MG63 (cell line): Measurements from ENCODE around the gene BCL2L11. TPM values are rescaled to one million over a fixed set of nuclear protein-coding genes. Genes with fewer than 3 reads are reported as not detected.
A peak's percentile ranks its signal among the peaks of the same experiment; 100 is the strongest.

Experiments used
- DNase-seq: peaks from one replicate; pipeline ENCODE4 v3.0.0-alpha.2; 2020
- H3K27me3 ChIP-seq: fragments of 250-450 bp; sonication (Bioruptor Pico); 2 replicates; pipeline ENCODE4 v1.5.1; 2020; ENCODE audit warnings: mild to moderate bottlenecking, moderate library complexity
- H3K36me3 ChIP-seq: fragments of 250-450 bp; sonication (Bioruptor Pico); 2 replicates; pipeline ENCODE4 v1.5.1; 2020; ENCODE audit warnings: mild to moderate bottlenecking, moderate library complexity
- H3K4me3 ChIP-seq: fragments of 250-450 bp; sonication (Bioruptor Pico); 2 replicates; pipeline ENCODE4 v1.5.1; 2020; ENCODE audit warnings: mild to moderate bottlenecking, moderate library complexity
- H3K9me3 ChIP-seq: fragments of 250-450 bp; sonication (Bioruptor Pico); 2 replicates; pipeline ENCODE4 v1.5.1; 2020; ENCODE audit warnings: mild to moderate bottlenecking, moderate library complexity
- total RNA-seq: library from RNA; depleted of rRNA; stranded (reverse); fragments of >200 nt; shearing (Covaris generic); gene quantifications from 2 replicates; pipeline ENCODE4 v1.2.3, GENCODE V29; 2014; ENCODE audit warnings: low replicate concordance

Gene BCL2L11
- total RNA-seq, 1 experiment from 2014 or later, result 1.8 TPM

GRCh38 chr2:111113838-111114237, 6.9 kb upstream of the BCL2L11 start:
- H3K27me3 ChIP-seq, result peaks cover 13% of the 10 kb centered on the region
- no peaks in the 10 kb centered on the region for H3K9me3 ChIP-seq
- H3K36me3 ChIP-seq, result no peaks in the 10 kb centered on the region
- DNase-seq, result no peak
- H3K4me3 ChIP-seq, result no peak overlapping the region

- Histone ChIP-seq H3K9me3 (no peaks in the 10 kb centered on the region), H3K27me3 (peaks cover 13% of the 10 kb centered on the region), H3K36me3 (no peaks in the 10 kb centered on the region), H3K4me3 (no peak overlapping the region)
- DNase-seq, result no peak
Measured at GRCh38 chr2:111116011-111116746, 4.5 kb upstream of the BCL2L11 start.

DNA sequence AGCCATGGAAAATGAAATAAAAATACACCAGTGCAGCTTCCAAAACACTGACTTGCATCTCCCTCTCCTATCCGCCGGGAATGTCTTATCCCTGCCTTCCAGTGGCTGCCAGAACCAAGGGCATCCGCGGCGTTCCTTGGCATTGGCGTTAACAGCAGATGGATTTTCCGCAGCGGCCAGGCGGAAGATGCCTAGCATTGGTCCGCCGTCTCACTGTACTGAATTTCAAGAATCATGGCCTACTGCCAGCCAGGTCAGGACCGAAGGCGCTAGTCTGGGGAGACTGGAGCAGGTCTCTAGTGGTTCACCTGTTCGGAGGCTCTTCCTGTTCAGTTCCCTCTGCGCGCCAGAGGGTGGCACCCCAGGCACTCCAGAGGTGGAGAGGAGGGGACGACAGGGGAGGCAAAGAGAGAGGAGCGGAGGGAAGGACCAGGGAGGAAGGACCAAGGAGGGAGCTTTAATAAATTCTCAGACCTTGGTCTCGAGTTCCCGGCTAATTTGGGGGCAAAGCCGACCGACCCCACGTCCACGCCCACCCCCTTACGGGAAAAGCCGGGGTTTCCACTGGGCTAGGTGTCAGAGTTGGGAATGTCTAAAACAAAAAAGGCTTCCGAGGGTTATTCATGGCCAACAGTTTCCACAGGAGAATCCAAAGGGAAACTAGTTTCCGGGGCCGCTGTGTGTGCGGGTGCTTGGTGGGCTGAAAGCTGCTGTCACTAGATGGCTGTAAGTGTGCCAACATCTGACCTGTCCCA, 3.7 kb upstream of the BCL2L11 start:
- H3K36me3 ChIP-seq, result no peaks in the 10 kb centered on the region
- peak overlapping the region; percentile 33 for H3K4me3 ChIP-seq
- H3K9me3 ChIP-seq, result no peaks in the 10 kb centered on the region
- peak; percentile 64 for DNase-seq
- peaks cover 13% of the 10 kb centered on the region for H3K27me3 ChIP-seq

GRCh38 chr2:111117598-111118480, 2.9 kb upstream of the BCL2L11 start:
- H3K4me3 ChIP-seq, result peak overlapping the region; percentile 33
- peak; percentile 66 for DNase-seq
- no peaks in the 10 kb centered on the region for H3K9me3 ChIP-seq
- H3K36me3 ChIP-seq, result no peaks in the 10 kb centered on the region
- peaks cover 13% of the 10 kb centered on the region for H3K27me3 ChIP-seq

DNA sequence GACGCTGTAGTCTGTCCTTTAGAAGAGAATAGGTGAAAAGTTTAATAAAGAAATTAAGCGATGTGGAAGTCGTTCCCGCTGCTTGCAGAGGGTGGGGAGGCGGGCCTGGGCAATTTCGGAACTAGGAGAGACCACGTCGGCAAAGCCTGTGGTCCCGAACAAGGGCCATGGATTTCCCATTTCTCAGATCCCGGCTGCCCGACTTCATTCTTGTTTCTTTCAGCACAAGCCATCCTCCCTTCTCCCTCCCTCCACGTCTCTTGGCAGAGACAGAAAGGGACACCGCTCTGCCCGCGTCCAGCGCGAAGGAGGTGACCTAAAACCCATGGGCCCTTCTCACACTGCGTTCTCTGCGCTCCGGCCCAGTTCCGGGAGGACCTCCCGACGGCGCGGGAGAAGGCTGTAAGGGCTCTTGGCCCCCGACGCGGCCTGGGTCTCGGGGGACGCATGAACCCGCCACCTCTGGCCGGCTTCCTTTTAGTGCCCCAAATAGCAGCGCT, 2.2 kb upstream of the BCL2L11 start:
- Histone ChIP-seq H3K9me3 (no peaks in the 10 kb centered on the region), H3K4me3 (no peak overlapping the region; the same call in none of the 2 replicates), H3K27me3 (peaks cover 13% of the 10 kb centered on the region), H3K36me3 (no peaks in the 10 kb centered on the region)
- no peak for DNase-seq

GRCh38 chr2:111118981-111119821, 1.5 kb upstream of the BCL2L11 start:
- Histone ChIP-seq H3K9me3 (no peaks in the 10 kb centered on the region), H3K4me3 (no peak overlapping the region), H3K36me3 (no peaks in the 10 kb centered on the region), H3K27me3 (peaks cover 13% of the 10 kb centered on the region)
- no peak for DNase-seq

- no peak for DNase-seq
- H3K27me3 ChIP-seq, result peaks cover 13% of the 10 kb centered on the region
- H3K4me3 ChIP-seq, result no peak overlapping the region
- H3K9me3 ChIP-seq, result no peaks in the 10 kb centered on the region
- no peaks in the 10 kb centered on the region; the same call in 1 of the 2 replicates for H3K36me3 ChIP-seq
Measured at GRCh38 chr2:111119822-111120252, 877 bp upstream of the BCL2L11 start.

GRCh38 chr2:111121028-111121827, 514 bp downstream of the BCL2L11 start:
- no peaks in the 10 kb centered on the region; the same call in 1 of the 2 replicates for H3K36me3 ChIP-seq
- peaks cover 6% of the 10 kb centered on the region for H3K27me3 ChIP-seq
- peak; percentile 44 for DNase-seq
- no peaks in the 10 kb centered on the region for H3K9me3 ChIP-seq
- peak overlapping the region; percentile 72 for H3K4me3 ChIP-seq

DNA sequence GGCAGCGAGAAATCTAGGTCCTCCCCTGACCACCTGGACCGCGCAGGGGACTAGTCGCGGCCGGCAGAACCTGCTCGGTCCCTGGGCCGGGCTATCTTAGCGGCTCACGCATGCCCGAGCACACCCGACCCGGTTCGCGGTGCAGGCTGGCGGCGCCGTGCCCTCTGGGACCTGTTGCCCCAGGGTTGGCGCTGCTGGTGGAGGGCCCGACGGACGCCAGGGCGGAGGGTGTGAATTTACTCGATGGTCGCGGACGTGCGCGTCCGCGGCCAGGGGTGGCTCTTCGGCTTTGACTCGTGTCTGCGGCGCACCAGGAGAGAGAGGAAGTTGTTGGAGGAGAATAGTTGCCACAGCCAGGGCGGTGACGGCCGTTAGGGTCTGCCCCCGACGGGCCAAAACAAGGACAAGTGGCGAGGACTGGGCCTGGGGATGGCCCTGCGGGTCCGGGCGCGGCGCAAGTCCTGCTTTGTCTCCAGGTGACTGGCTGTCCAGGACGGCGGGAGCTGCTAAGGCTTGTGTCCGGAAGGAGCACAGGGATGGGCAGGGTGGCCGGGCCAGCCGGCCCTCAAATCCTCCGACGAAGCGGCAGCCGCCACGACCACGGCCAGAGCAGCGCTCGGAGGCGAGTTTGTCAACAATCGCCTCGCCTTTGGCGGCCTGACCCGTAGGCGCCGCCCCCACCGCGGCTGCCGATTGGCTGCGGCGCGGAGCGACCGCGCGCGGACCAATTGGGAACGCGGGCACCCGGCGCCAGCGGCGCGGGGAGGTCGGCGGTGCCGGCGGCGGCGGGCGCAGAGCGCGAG, 1.3 kb downstream of the BCL2L11 start:
- Histone ChIP-seq H3K9me3 (no peaks in the 10 kb centered on the region), H3K36me3 (no peaks in the 10 kb centered on the region; the same call in 1 of the 2 replicates), H3K4me3 (peak overlapping the region; percentile 72), H3K27me3 (no peaks in the 10 kb centered on the region)
- DNase-seq, result peak; percentile 87

GRCh38 chr2:111122631-111123421, 2.1 kb downstream of the BCL2L11 start:
- Histone ChIP-seq H3K9me3 (no peaks in the 10 kb centered on the region), H3K36me3 (no peaks in the 10 kb centered on the region; the same call in 1 of the 2 replicates), H3K27me3 (no peaks in the 10 kb centered on the region), H3K4me3 (peak overlapping the region; percentile 56)
- peak; percentile 64 for DNase-seq

DNA sequence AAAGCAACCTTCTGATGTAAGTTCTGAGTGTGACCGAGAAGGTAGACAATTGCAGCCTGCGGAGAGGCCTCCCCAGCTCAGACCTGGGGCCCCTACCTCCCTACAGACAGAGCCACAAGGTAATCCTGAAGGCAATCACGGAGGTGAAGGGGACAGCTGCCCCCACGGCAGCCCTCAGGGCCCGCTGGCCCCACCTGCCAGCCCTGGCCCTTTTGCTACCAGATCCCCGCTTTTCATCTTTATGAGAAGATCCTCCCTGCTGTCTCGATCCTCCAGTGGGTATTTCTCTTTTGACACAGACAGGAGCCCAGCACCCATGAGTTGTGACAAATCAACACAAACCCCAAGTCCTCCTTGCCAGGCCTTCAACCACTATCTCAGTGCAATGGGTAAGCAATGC, 3.0 kb downstream of the BCL2L11 start:
- Histone ChIP-seq H3K27me3 (no peaks in the 10 kb centered on the region), H3K36me3 (no peaks in the 10 kb centered on the region; the same call in 1 of the 2 replicates), H3K4me3 (no peak overlapping the region), H3K9me3 (no peaks in the 10 kb centered on the region)
- DNase-seq, result no peak

DNA sequence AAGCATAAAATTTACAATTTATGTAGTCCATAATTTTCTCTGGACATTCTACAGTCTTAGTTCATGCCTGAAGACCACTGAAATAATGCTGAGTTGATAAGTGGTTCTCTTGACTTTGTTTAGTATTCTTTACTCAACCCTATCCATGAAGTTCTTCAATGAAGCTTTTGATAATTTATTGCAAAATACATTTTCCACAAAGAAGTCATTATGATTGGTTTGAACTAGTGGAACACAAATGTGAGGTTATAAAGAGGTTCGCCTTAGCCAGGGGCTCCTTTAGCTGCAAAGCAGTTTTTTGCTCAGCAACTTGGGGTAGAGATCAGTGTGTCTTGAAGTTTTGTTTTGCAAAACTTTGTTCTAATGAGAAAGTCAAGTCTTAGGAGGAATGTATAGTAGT, 5.9 kb downstream of the BCL2L11 start:
- DNase-seq, result no peak
- H3K36me3 ChIP-seq, result no peaks in the 10 kb centered on the region; the same call in 1 of the 2 replicates

DNA sequence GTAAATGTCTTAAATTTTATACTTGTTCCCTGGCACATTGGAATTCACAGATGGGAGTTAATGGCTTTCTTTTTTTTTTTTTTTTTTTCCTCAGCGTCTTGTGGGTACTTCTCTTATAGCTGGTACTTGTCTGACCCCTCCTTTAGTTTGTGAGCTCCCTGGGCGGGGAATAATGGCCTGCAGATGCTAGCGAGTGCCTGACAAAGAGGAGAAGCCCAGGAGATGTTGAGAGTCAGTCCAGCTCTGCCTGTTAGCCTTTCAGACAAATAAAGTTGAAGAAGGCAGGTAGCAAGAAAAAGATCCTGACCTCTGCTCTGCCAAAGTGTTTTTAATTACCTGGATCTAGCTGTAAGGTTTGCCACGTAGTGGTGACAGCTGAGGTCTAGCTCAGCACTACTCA, 6.6 kb downstream of the BCL2L11 start:
- Histone ChIP-seq H3K27me3 (no peaks in the 10 kb centered on the region), H3K9me3 (no peaks in the 10 kb centered on the region), H3K4me3 (no peak overlapping the region), H3K36me3 (no peaks in the 10 kb centered on the region; the same call in 1 of the 2 replicates)
- no peak for DNase-seq

More for the DNA sequence above, 5.9 kb downstream of the BCL2L11 start:
- Histone ChIP-seq H3K27me3 (no peaks in the 10 kb centered on the region), H3K4me3 (no peak overlapping the region), H3K9me3 (no peaks in the 10 kb centered on the region)

DNA sequence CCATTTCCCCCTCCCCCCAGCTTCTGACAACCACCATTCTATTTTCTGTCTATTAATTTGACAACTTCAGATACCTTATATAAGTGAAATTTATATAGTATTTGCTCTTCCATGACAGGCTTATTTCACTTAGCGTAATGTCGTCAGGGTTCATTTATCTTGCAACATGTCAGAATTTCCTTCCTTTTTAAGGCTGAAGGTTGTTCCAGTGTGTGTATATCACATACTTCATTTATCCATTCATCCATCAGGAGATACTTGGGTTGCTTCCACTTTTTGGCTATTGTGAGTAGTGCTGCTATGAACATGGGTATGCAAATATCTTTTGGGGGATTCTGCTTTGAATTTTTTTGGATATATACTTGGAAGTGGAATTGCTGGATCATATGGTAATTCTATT, 7.4 kb downstream of the BCL2L11 start:
- Histone ChIP-seq H3K27me3 (no peaks in the 10 kb centered on the region), H3K9me3 (no peaks in the 10 kb centered on the region), H3K4me3 (no peak overlapping the region), H3K36me3 (no peaks in the 10 kb centered on the region; the same call in 1 of the 2 replicates)
- no peak for DNase-seq
